Kidney (tissue), 14 donors: ENCODE measurements around the gene DLX5. TPM values are rescaled to one million over a fixed set of nuclear protein-coding genes. Genes with fewer than 3 reads are reported as not detected.

Experiments used
- DNase-seq, 5 donors: peaks; one replicate each; pipeline ENCODE4 v3.0.0-alpha.2; 2013 to 2020
- FAIRE-seq: peaks from 2 replicates; lab custom pipeline; 2012; peaks lifted over from hg19 to GRCh38; lab: Jason Lieb, UNC
- H3K27ac ChIP-seq, 2 donors: one replicate each; pipeline ENCODE4 v1.7.0; 2013; ENCODE audit warnings: low read depth in 2 of 2, low read length in 2 of 2, inconsistent platforms in 1 of 2
- H3K27me3 ChIP-seq: one replicate; pipeline ENCODE4 v1.7.1; 2013; ENCODE audit warnings: low read length, inconsistent platforms; ENCODE audit not compliant: control insufficient read depth, insufficient read depth
- H3K36me3 ChIP-seq, 3 donors: one replicate each; pipeline versions ENCODE4 v1.7.0 to v1.7.1; 2013; ENCODE audit warnings: low read length in 3 of 3, control low read depth in 1 of 3, inconsistent platforms in 1 of 3; ENCODE audit not compliant: insufficient read depth in 3 of 3, control insufficient read depth in 2 of 3
- H3K4me1 ChIP-seq, 3 donors: one replicate each; pipeline versions ENCODE4 v1.7.0 to v1.7.1; 2013; ENCODE audit warnings: low read length in 3 of 3, inconsistent platforms in 1 of 3, low read depth in 1 of 3; ENCODE audit not compliant: control insufficient read depth in 2 of 3, insufficient read depth in 2 of 3
- H3K4me3 ChIP-seq, 3 donors: one replicate each; pipeline versions ENCODE4 v1.7.0 to v1.8.1; 2013; ENCODE audit warnings: low read length in 3 of 3, control low read depth in 1 of 3, inconsistent platforms in 1 of 3
- H3K9ac ChIP-seq, 3 donors: one replicate each; pipeline versions ENCODE4 v1.7.0 to v1.7.1; 2013; ENCODE audit warnings: low read length in 3 of 3, control low read depth in 1 of 3, inconsistent platforms in 1 of 3
- H3K9me3 ChIP-seq, 3 donors: one replicate each; pipeline versions ENCODE4 v1.7.0 to v1.7.1; 2013; ENCODE audit warnings: low read length in 3 of 3, control low read depth in 1 of 3, inconsistent platforms in 1 of 3; ENCODE audit not compliant: control insufficient read depth in 2 of 3, insufficient read depth in 1 of 3
- intact Hi-C: fragments of 100-400 bp; cut with DNase I; formaldehyde crosslinking; loops from one replicate; pipeline ENCODE4 v1.11.1; 2022
- polyA plus RNA-seq: library from polyadenylated mRNA; stranded (reverse); fragments of 350-450 nt; fragmentation: Illumina TruSeq; extraction: RNeasy Lipid Tissue Mini Kit (QIAGEN cat#74804); gene quantifications from one replicate; pipeline ENCODE4 v1.2.3, GENCODE V29; 2014; ENCODE audit warnings: low read depth, low replicate concordance; ENCODE audit not compliant: insufficient read depth
- total RNA-seq: library from RNA; stranded (reverse); fragmentation: NEBNext Ultra II Directional; extraction: Animal tissue kit (Norgen Biotek cat#: 25700); gene quantifications from one replicate; pipeline ENCODE4 v1.2.1, GENCODE V29; 2021
- TF ChIP-seq, protein P1 (sequence below): IDR thresholded peaks from 3 replicates; pipeline ENCODE4 v1.5.1; 2012; ENCODE audit warnings: mild to moderate bottlenecking, moderate library complexity, borderline replicate concordance; ENCODE audit not compliant: insufficient read depth; ENCODE audit errors: extremely low read depth
- donor health status: control.
- donor health status: control.
- donor health status: control.
- donor health status: control.
- donor health status: control.
- donor health status: DM: yes; HTN: yes; CAD: no.
- donor health status: Normal renal cell carcinoma (clear cell type).

The DLX5 gene
- total and polyA plus RNA-seq, 2 donors from 2014 or later: 0.82 TPM; not detected in 1

DNA sequence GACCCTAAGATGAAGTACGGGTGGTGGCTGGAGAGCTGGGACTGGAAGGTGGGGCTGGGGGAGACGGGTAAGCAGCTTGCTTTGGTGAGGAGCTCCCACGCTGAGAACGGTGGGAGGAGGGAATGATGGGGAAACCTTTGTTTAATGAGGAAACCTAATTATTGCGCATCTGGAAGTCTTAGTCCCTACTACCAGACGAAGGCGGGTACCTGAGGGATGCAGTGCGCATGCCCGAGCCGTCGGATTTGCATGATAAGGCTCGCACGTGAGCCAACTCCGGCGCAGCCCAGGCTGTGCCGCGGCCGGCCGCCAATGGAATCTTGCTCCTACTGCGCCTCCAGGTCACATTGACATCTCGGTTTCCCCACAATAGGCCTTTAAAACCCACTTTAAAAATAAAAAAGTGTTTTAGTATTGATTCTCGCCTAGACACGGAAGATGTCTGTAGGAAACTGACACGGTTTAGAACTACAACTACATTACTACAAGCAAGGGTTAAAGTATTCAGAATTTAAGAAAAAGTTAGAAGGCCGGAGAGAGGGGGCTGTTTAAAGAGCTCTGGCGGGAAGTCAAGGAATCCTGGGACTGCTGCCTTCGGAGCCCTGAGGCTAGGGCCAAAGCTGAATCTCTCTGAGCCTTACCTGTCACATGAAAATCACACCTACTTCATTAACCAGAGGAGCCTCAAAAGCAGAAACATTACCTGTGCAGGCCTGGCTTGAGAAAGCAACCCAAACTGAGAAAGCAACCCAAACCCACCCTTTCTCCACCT, 31.4 kb downstream of the DLX5 start:
- DNase-seq (no peak), FAIRE-seq (no peak)
- H3K36me3 ChIP-seq: no peaks in the 10 kb centered on the region
- no peak overlapping the region for H3K27ac ChIP-seq
- TF ChIP-seq, protein P1, sequence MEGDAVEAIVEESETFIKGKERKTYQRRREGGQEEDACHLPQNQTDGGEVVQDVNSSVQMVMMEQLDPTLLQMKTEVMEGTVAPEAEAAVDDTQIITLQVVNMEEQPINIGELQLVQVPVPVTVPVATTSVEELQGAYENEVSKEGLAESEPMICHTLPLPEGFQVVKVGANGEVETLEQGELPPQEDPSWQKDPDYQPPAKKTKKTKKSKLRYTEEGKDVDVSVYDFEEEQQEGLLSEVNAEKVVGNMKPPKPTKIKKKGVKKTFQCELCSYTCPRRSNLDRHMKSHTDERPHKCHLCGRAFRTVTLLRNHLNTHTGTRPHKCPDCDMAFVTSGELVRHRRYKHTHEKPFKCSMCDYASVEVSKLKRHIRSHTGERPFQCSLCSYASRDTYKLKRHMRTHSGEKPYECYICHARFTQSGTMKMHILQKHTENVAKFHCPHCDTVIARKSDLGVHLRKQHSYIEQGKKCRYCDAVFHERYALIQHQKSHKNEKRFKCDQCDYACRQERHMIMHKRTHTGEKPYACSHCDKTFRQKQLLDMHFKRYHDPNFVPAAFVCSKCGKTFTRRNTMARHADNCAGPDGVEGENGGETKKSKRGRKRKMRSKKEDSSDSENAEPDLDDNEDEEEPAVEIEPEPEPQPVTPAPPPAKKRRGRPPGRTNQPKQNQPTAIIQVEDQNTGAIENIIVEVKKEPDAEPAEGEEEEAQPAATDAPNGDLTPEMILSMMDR: no peak
- H3K9ac ChIP-seq: no peak overlapping the region
- no peaks in the 10 kb centered on the region for H3K4me1 ChIP-seq
- H3K9me3 ChIP-seq: no peaks in the 10 kb centered on the region
- intact Hi-C loops: no loop called here
- no peak overlapping the region for H3K4me3 ChIP-seq
- peaks cover 91% of the 10 kb centered on the region for H3K27me3 ChIP-seq

DNA sequence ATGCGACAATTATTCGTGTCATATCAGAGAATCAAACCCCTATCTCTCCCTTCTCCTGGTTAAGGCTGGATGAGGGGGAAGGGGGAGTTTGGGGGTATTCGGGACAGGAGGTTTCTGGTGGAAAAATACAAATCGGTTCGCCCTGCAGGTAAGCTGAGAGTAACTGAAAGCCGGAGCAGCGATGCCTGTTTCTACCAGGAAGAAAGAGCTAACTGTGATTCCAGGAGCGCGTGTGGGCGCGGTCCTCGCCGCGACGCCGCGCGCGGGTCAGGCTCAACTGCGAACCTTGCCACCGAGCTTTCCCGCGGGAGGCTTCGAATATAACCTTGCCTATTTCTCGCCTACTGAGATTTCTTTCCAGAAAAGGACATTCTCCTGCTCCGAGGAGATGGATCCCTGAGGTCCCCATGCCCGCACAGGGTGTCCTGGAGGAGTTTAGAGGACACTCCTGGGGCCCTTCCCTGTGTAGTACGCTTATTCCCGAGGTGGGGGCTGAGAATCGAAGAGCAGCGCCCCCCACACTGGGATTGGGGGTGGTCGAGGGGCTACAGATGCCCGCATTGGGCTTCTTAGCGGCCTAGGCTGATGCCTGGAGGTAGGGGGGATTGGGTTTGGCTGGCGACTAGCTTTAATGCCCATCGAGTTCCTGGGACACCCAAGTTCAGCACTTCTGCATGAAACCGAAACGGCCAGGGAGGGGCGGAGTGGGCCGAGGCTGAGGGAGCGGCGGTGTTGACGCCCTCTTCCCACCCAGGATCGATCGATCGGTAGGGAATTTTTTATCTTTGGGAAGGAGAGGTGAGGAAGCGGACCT, 32.2 kb downstream of the DLX5 start:
- TF ChIP-seq, protein P1: no peak
- FAIRE-seq (no peak), DNase-seq (no peak)
- Histone ChIP-seq H3K4me1 (no peaks in the 10 kb centered on the region), H3K9ac (no peak overlapping the region), H3K4me3 (no peak overlapping the region), H3K27ac (no peak overlapping the region), H3K36me3 (no peaks in the 10 kb centered on the region), H3K9me3 (no peaks in the 10 kb centered on the region), H3K27me3 (peaks cover 88% of the 10 kb centered on the region)
- intact Hi-C loops: no loop called here

DNA sequence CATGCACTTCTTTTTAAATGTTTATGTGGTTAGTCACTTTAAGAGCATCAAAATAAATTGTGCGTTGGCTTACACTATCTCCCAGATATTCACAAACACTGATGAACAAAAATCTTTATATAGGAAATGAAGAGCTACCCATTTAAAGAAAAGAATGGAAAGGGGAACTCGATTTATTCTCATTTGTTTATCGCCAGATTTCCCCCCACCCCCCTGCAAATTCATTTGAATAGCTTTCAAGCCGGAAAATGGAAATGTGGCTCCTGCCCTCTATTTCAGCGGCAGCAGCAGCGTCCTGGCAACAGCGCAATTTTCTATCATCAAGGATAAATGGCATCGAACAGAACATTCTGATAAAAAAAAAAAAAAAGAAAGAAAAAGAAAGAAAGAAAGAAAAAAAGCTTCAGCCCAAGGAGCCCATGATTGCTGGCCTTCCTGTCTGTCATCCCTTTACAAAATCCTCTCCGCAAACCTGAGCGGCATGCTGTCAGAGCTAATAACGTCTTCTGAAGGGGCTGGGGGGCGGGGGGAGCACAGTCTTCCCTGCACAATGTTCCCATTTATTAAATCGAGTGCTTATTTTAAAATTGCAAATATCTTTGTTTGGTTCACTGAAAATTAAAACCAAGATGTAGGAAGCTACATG, 33.0 kb downstream of the DLX5 start:
- intact Hi-C loops: no loop called here
- Histone ChIP-seq H3K4me3 (no peak overlapping the region), H3K27ac (no peak overlapping the region), H3K36me3 (no peaks in the 10 kb centered on the region), H3K27me3 (peaks cover 88% of the 10 kb centered on the region), H3K9me3 (no peaks in the 10 kb centered on the region), H3K9ac (no peak overlapping the region), H3K4me1 (no peaks in the 10 kb centered on the region)
- FAIRE-seq (no peak), DNase-seq (no peak)
- TF ChIP-seq, protein P1: no peak
